Calu3 (cell line): ENCODE data around the gene IBTK. TPM values are rescaled to one million over a fixed set of nuclear protein-coding genes. Genes with fewer than 3 reads are reported as not detected.
A peak's percentile ranks its signal among the peaks of the same experiment; 100 is the strongest.

Experiments
- BruUV-seq: library from RNA; stranded (reverse); fragments of 400-500 nt; replicated peaks from 2 replicates; lab custom pipeline; 2021; lab: Mats Ljungman, UMichigan
- CTCF ChIA-PET: fragments of 300-600 bp; sonication (Branson Sonifier 250); formaldehyde crosslinking; loops from one replicate; lab custom pipeline; 2022; ENCODE audit warnings: antibody characterized with exemption; lab: Charles Lee
- DNase-seq: peaks from one replicate; pipeline ENCODE4 v3.0.0; 2022
- H3K27ac Mint-ChIP-seq: one replicate; pipeline ENCODE4 v1.8.0; 2022; ENCODE audit warnings: mixed read lengths; ENCODE audit not compliant: unreplicated experiment
- H3K27me3 Mint-ChIP-seq: one replicate; pipeline ENCODE4 v1.8.0; 2022; ENCODE audit warnings: mixed read lengths; ENCODE audit not compliant: unreplicated experiment
- H3K36me3 Mint-ChIP-seq: one replicate; pipeline ENCODE4 v1.8.0; 2022; ENCODE audit warnings: mild to moderate bottlenecking, moderate library complexity, mixed read lengths; ENCODE audit not compliant: insufficient read depth, unreplicated experiment
- H3K4me1 Mint-ChIP-seq: one replicate; pipeline ENCODE4 v1.8.0; 2022; ENCODE audit warnings: mild to moderate bottlenecking, low read depth, mixed read lengths; ENCODE audit not compliant: unreplicated experiment
- H3K4me3 Mint-ChIP-seq: one replicate; pipeline ENCODE4 v1.8.0; 2022; ENCODE audit warnings: mild to moderate bottlenecking, low read depth, moderate library complexity, mixed read lengths; ENCODE audit not compliant: unreplicated experiment
- H3K9me3 Mint-ChIP-seq: one replicate; pipeline ENCODE4 v1.8.0; 2022; ENCODE audit warnings: low read depth, mixed read lengths; ENCODE audit not compliant: unreplicated experiment
- intact Hi-C: fragments of 100-400 bp; cut with micrococcal nuclease; formaldehyde crosslinking; loops from one replicate; pipeline ENCODE4 v1.10.0; 2022; ENCODE audit not compliant: unreplicated experiment
- total RNA-seq: library from RNA; stranded (reverse); gene quantifications from 2 replicates; pipeline ENCODE4 v1.2.3, GENCODE V29; 2022
- TF ChIP-seq, protein P1 (sequence below): fragments of 200-600 bp; IDR thresholded peaks from one replicate; pipeline ENCODE4 v1.8.0; 2022; ENCODE audit warnings: antibody characterized with exemption; ENCODE audit not compliant: unreplicated experiment

The IBTK gene
- total RNA-seq, 1 experiment from 2014 or later: 48.3 TPM

DNA sequence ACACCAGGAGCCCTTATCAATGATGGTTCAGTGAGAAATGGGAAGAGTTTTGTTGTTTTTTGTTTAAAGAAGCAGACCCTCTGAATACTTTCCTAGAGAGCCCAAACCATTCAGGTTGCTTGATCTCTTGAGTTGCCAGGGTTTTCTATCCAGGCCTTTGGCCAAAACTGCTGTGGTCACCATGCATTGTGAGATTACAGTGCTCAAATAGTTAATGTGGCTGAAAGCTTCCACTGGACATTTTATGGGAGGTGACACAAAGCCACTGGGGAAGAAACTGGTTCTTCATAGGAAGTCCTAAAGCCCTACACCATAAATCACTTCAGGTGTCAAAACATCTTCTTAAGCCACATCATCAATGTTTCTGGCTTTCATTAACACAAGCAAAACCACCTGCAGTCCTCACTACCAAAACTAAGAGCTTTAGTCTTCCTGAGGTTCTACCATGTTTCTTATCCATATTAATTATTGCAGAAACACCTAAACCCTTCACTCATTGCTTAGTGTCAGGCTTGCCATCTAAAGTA is 101.6 kb downstream of the IBTK start:
- peaks cover 19% of the 10 kb centered on the region for H3K4me1 Mint-ChIP-seq
- CTCF ChIA-PET: no interaction called here
- DNase-seq: no peak
- TF ChIP-seq, protein P1, sequence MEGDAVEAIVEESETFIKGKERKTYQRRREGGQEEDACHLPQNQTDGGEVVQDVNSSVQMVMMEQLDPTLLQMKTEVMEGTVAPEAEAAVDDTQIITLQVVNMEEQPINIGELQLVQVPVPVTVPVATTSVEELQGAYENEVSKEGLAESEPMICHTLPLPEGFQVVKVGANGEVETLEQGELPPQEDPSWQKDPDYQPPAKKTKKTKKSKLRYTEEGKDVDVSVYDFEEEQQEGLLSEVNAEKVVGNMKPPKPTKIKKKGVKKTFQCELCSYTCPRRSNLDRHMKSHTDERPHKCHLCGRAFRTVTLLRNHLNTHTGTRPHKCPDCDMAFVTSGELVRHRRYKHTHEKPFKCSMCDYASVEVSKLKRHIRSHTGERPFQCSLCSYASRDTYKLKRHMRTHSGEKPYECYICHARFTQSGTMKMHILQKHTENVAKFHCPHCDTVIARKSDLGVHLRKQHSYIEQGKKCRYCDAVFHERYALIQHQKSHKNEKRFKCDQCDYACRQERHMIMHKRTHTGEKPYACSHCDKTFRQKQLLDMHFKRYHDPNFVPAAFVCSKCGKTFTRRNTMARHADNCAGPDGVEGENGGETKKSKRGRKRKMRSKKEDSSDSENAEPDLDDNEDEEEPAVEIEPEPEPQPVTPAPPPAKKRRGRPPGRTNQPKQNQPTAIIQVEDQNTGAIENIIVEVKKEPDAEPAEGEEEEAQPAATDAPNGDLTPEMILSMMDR: no peak
- no TSS peak for BruUV-seq
- H3K4me3 Mint-ChIP-seq: no peak overlapping the region
- H3K36me3 Mint-ChIP-seq: peaks cover 7% of the 10 kb centered on the region
- H3K9me3 Mint-ChIP-seq: peaks cover 2% of the 10 kb centered on the region
- no peak overlapping the region for H3K27ac Mint-ChIP-seq
- intact Hi-C loops: no loop called here
- no peaks in the 10 kb centered on the region for H3K27me3 Mint-ChIP-seq

DNA sequence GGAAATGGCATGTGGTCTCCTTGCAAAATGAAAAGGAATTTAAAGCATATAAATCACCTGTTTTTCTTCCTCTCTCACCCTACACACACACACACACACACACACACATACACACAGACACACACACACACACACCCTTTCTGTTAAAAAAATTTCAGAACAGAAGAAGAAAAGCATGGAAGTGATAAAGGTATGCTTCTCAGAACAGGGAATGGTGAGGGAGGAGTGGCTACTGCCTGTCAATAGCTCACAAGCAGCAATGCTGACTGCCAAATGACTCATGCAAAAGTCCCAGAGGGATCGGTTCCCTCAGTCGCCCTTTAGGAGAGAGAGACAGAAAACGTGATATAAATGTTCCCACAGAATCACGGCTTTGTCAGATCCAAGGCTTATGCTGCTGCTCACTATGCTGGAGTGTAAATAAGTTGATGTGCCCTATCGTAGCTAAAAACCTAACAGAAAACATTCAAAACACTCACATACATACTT is 102.6 kb downstream of the IBTK start:
- Mint-ChIP-seq H3K4me3 (peak overlapping the region; percentile 60), H3K27me3 (no peaks in the 10 kb centered on the region), H3K4me1 (peaks cover 19% of the 10 kb centered on the region), H3K9me3 (peaks cover 5% of the 10 kb centered on the region), H3K36me3 (peaks cover 7% of the 10 kb centered on the region), H3K27ac (peak overlapping the region; percentile 99)
- peak; percentile 57 for DNase-seq
- CTCF ChIA-PET: interaction anchor here (1.3 to 1.8 kb wide), 2 partner anchors 51 to 104 kb away, joined by 3 to 4 read pairs; no protein-coding TSS in a partner anchor
- TF ChIP-seq, protein P1: no peak
- intact Hi-C loops: no loop called here
- BruUV-seq: no TSS peak

DNA sequence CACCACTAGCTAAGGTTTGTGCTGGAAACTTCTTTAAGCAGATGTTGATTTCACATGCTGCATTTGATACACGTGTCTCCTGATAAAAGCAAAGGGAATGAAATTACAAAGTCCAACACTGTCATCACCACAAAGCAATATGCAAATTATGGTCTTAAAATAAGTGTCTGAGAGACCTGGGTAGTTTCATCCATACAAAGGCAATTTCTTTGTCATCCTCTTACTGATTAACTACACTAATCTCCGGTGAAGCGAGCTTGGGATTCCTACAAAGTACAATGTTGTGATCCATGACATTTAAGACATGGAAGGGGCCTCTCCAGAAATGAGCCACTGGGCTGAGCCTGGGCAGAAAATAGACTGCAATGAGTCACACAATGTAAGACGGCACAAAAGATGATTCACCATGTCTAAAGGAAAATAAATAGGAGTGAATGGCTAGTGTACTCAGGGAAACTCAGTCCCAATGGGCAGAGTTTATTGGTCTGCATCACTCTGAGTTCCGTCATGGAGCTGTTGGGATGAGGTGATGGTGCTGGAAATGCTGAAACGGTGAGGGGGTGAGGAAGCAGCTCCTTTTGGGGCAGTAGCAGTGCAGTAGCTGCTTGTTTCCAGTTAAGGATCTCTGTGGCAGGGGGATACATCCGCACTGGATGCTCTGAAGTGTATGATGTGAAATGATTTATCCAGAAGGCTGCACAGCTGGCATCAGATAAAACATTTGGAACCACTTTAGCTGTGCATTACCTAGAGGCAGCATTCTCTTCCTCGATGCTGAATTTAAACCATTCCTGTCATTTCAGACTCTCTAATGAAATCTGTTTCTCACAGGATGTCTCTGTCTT is 103.3 kb downstream of the IBTK start:
- CTCF ChIA-PET: interaction anchor here (1.3 to 1.8 kb wide), 2 partner anchors 50 to 104 kb away, joined by 3 to 4 read pairs; no protein-coding TSS in a partner anchor
- peak; percentile 42 for DNase-seq
- peaks cover 3% of the 10 kb centered on the region for H3K9me3 Mint-ChIP-seq
- H3K4me3 Mint-ChIP-seq: peak overlapping the region; percentile 60
- intact Hi-C loops: no loop called here
- H3K27ac Mint-ChIP-seq: peak overlapping the region; percentile 99
- H3K27me3 Mint-ChIP-seq: no peaks in the 10 kb centered on the region
- no TSS peak for BruUV-seq
- peaks cover 7% of the 10 kb centered on the region for H3K36me3 Mint-ChIP-seq
- H3K4me1 Mint-ChIP-seq: peaks cover 19% of the 10 kb centered on the region
- TF ChIP-seq, protein P1: no peak

DNA sequence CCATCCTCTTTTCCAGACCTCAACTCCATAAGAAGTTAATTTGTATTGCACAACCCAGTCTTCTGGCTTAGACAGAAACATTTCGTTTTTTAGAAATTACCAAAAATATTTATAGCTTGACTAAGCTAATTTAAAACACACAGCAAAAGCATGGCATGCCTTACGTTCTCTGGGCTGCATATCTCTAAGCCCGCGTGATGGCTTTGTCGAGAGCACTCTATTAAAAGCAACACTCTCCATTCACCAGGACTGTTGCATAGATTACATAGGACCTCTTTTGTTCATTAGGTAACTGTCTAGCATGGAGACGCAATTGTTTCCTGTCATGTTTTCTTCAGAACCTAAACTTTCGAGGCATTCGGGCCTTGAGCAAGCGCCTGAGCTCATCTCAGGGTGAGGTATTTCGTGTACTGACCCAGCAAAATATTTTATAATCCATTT is 104.5 kb downstream of the IBTK start:
- intact Hi-C loops: no loop called here
- peaks cover 19% of the 10 kb centered on the region for H3K4me1 Mint-ChIP-seq
- H3K4me3 Mint-ChIP-seq: no peak overlapping the region
- H3K36me3 Mint-ChIP-seq: peaks cover 7% of the 10 kb centered on the region
- H3K27ac Mint-ChIP-seq: no peak overlapping the region
- H3K9me3 Mint-ChIP-seq: peaks cover 3% of the 10 kb centered on the region
- CTCF ChIA-PET: no interaction called here
- TF ChIP-seq, protein P1: no peak
- DNase-seq: no peak
- BruUV-seq: no TSS peak
- H3K27me3 Mint-ChIP-seq: no peaks in the 10 kb centered on the region
